Cardiac muscle cell (in vitro differentiated cells and primary cell): ENCODE results near the gene TRMT2A. TPM values are rescaled to one million over a fixed set of nuclear protein-coding genes. Genes with fewer than 3 reads are reported as not detected.
A peak's percentile ranks its signal among the peaks of the same experiment; 100 is the strongest.

ENCODE experiments used
- DNase-seq, 2 donors: peaks; one replicate each; pipeline versions ENCODE4 v3.0.0 to v3.0.0-alpha.2; 2010 to 2017; ENCODE audit warnings: low read depth in 1 of 2, low spot score in 1 of 2
- H3K27ac ChIP-seq: fragments of 200-600 bp; sonication (generic); 2 replicates; pipeline ENCODE4 v1.5.1; 2016
- H3K27me3 ChIP-seq: fragments of 200-600 bp; sonication (generic); 2 replicates; pipeline ENCODE4 v1.6.0; 2016; ENCODE audit warnings: control low read depth
- H3K36me3 ChIP-seq: fragments of 200-600 bp; sonication (generic); 2 replicates; pipeline ENCODE4 v1.5.1; 2016; ENCODE audit warnings: control low read depth
- H3K4me1 ChIP-seq: fragments of 200-600 bp; sonication (generic); 2 replicates; pipeline ENCODE4 v1.8.1; 2017; ENCODE audit warnings: low read depth, mild to moderate bottlenecking, mixed run types
- H3K4me3 ChIP-seq: fragments of 200-600 bp; sonication (generic); 2 replicates; pipeline ENCODE4 v1.5.1; 2016; ENCODE audit warnings: mild to moderate bottlenecking
- H3K9me3 ChIP-seq: fragments of 200-600 bp; sonication (generic); 2 replicates; pipeline ENCODE4 v1.5.1; 2017; ENCODE audit warnings: low read depth, mild to moderate bottlenecking, control low read depth
- CTCF ChIP-seq: IDR thresholded peaks from 2 replicates; pipeline ENCODE4 v1.5.1; 2012; ENCODE audit warnings: low read depth, mild to moderate bottlenecking, low read length
- polyA plus RNA-seq: library from polyadenylated mRNA; unstranded; fragments of >200 nt; fragmentation: Nextera tagmentation; extraction: Ambion mirVana; gene quantifications from 2 replicates; pipeline ENCODE4 v1.2.1, GENCODE V29; 2016
- total RNA-seq: library from RNA; depleted of rRNA; stranded (reverse); fragments of >200 nt; gene quantifications from 2 replicates; pipeline ENCODE4 v1.2.3, GENCODE V29; 2016

Gene TRMT2A
- total and polyA plus RNA-seq, 2 experiments from 2014 or later: 71.9 to 77.7 TPM

- H3K27ac ChIP-seq: peak within 1 kb of the TSS; percentile 91
- H3K27me3 ChIP-seq: no peaks in the 10 kb centered on the region
- H3K9me3 ChIP-seq: no peaks in the 10 kb centered on the region
- H3K4me3 ChIP-seq: peak within 1 kb of the TSS; percentile 98
- TF ChIP-seq CTCF: no peak
- H3K4me1 ChIP-seq: peaks cover 18% of the 10 kb centered on the region
- peak; percentile 36 to 64 for DNase-seq
- H3K36me3 ChIP-seq: peaks cover 10% of the 10 kb centered on the region
These were observed 14.5 kb upstream of the TRMT2A start, which contains the start of gene ZDHHC8 for GRCh38 chr22:20131597-20131858. Gene ZDHHC8, plus strand, starts transcription at chr22:20131804. Its CDS starts 144 bp downstream, at chr22:20131948.

- peak; percentile 88 to 93 for DNase-seq
- Histone ChIP-seq H3K27ac (peak overlapping the region; percentile 91), H3K4me1 (peaks cover 17% of the 10 kb centered on the region), H3K4me3 (peak overlapping the region; percentile 98), H3K9me3 (no peaks in the 10 kb centered on the region), H3K36me3 (peaks cover 15% of the 10 kb centered on the region), H3K27me3 (no peaks in the 10 kb centered on the region)
- no peak for TF ChIP-seq CTCF
These were observed 13.9 kb upstream of the TRMT2A start for GRCh38 chr22:20130731-20131596.

- H3K27me3 ChIP-seq: no peaks in the 10 kb centered on the region
- TF ChIP-seq CTCF: no peak
- H3K9me3 ChIP-seq: no peaks in the 10 kb centered on the region
- no peak overlapping the region for H3K4me3 ChIP-seq
- H3K36me3 ChIP-seq: peaks cover 21% of the 10 kb centered on the region
- H3K27ac ChIP-seq: peak overlapping the region; percentile 91
- DNase-seq: no peak
- peaks cover 11% of the 10 kb centered on the region for H3K4me1 ChIP-seq
These were observed 13.3 kb upstream of the TRMT2A start for GRCh38 chr22:20130319-20130718.

GRCh38 chr22:20129747-20130014 lies 12.7 kb upstream of the TRMT2A start:
- H3K27me3 ChIP-seq: no peaks in the 10 kb centered on the region
- peaks cover 22% of the 10 kb centered on the region for H3K36me3 ChIP-seq
- no peaks in the 10 kb centered on the region for H3K9me3 ChIP-seq
- no peak for DNase-seq
- peaks cover 9% of the 10 kb centered on the region for H3K4me1 ChIP-seq
- no peak overlapping the region for H3K4me3 ChIP-seq
- H3K27ac ChIP-seq: peak overlapping the region; percentile 54
- no peak for TF ChIP-seq CTCF

GRCh38 chr22:20128902-20129746 lies 12.1 kb upstream of the TRMT2A start:
- DNase-seq: peak; percentile 13 to 46
- no peak overlapping the region for H3K4me3 ChIP-seq
- peak overlapping the region; percentile 77 for H3K27ac ChIP-seq
- H3K36me3 ChIP-seq: peaks cover 23% of the 10 kb centered on the region
- H3K27me3 ChIP-seq: no peaks in the 10 kb centered on the region
- H3K9me3 ChIP-seq: no peaks in the 10 kb centered on the region
- peak; percentile 47 for TF ChIP-seq CTCF
- peaks cover 9% of the 10 kb centered on the region for H3K4me1 ChIP-seq
